ENCODE measurements around the gene SLC13A2.

DNA sequence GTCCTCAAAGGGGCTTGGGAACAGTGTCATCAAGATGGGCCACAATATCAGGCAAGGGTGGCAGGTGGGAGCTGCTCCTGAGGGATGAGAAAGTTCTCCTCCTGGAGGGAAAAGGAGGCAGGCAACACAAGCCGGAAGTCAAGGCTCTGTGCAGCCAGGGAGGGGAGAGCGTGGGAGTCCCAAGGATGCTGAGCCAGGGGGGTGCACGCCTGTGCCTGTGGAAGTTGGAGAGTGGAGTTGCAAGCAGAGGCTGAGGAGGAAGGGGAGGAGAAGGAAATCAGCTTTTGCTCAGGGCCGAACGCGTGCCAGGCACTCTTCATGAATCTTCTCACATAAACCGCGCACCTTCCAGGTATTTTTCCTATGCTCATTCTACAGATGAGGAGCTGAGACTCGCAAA, 7.4 kb upstream of the SLC13A2 start:
- TF ChIP-seq, protein P1, sequence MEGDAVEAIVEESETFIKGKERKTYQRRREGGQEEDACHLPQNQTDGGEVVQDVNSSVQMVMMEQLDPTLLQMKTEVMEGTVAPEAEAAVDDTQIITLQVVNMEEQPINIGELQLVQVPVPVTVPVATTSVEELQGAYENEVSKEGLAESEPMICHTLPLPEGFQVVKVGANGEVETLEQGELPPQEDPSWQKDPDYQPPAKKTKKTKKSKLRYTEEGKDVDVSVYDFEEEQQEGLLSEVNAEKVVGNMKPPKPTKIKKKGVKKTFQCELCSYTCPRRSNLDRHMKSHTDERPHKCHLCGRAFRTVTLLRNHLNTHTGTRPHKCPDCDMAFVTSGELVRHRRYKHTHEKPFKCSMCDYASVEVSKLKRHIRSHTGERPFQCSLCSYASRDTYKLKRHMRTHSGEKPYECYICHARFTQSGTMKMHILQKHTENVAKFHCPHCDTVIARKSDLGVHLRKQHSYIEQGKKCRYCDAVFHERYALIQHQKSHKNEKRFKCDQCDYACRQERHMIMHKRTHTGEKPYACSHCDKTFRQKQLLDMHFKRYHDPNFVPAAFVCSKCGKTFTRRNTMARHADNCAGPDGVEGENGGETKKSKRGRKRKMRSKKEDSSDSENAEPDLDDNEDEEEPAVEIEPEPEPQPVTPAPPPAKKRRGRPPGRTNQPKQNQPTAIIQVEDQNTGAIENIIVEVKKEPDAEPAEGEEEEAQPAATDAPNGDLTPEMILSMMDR (conservative IDR thresholded peaks at IDR 0.05; ENCODE audit: low read depth, low read length), result no peak
- no peak for TF ChIP-seq EZH2 (IDR thresholded peaks at IDR 0.05; ENCODE audit: borderline replicate concordance, low read depth, low read length, poor library complexity, severe bottlenecking)

Data from A673 (cell line).